Activated T-cell treated with anti-CD3 and anti-CD28 coated beads, Interleukin-2, amount 50 U/mL, for 48 hours (primary cell): ENCODE data around the gene PLXNA2.
A peak's percentile ranks its signal among the peaks of the same experiment; 100 is the strongest.

Experiments used
- DNase-seq, 2 experiments: peaks; one replicate each; pipeline ENCODE4 v3.0.0-alpha.2; 2020

The PLXNA2 gene

DNA sequence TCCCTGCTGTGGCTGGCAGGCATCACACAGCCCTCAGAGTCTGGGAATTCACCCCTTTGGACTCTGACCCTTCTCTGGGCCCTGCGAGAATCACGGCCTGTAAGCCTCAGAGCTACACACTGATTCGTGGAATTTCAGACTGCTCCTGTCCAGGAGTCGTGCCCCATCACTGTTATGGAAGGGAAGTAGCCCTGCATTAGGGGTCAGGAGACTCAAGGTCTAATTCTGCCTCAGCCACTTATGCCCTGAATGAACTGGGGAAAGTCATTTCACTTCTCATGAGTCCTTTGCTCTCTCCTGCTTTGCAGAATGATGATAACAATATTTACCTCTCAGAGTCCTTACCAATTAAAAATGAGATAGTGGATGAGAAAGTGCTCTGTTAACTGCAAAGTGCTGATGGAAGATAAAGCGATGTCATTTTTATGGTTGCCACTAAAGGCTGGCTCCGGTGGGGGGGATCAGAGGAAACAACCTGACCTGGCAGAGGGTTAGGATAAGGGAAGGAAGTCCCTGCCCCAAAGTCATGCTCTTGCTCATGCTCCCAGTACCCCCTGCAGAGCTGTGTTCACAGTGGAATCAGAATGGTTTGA, 184.7 kb downstream of the PLXNA2 start:
- no peak for DNase-seq

- no peak for DNase-seq
Observed at GRCh38 chr1:208058756-208059155, 185.4 kb downstream of the PLXNA2 start.

- DNase-seq, result no peak
Observed at GRCh38 chr1:208058267-208058666, 185.9 kb downstream of the PLXNA2 start.

DNA sequence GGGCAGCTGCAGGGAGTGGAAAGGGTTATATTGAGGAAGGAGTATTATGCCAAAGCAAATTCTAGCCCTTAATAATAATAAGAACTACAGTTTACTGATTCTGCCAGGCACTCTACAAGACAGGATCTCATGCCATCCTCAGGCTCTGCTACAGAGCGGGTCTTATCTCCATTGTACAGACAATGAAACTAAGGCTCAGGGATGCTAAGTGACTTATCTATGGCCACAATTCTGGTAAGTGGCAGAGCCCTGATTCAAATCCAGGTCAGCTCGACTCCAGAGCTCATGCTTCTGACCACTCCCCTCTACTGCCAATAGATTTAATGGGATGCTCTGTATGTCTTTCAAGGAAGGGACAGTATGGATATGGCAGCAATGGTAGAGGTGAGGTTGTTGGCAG, 187.1 kb downstream of the PLXNA2 start:
- no peak for DNase-seq

- no peak for DNase-seq
Observed at GRCh38 chr1:208055535-208055934, 188.6 kb downstream of the PLXNA2 start.

DNA sequence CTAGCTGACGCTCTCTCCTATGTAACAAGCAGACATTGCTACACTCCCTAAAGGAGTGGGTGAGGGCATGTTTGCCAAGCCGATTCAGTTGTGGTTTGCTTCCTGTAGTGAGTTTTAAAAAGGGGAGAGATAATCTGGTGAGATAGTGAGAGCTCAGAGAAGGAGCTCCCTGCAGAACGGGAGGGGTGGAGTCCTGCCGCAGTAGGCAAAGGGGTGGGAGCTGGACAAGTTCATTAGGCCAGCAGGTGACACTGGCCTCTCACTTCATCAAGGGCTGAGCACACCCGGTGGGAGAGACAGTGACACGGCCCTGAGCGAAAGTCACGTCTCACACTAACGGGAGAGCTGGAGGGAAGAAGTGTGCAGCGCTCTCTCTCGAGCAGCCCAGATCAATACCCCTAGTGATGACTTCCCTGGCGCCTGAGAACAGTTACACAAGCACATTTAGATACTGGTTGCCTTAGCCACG, 189.2 kb downstream of the PLXNA2 start:
- DNase-seq, result no peak

GRCh38 chr1:208054485-208054884, 189.7 kb downstream of the PLXNA2 start:
- no peak for DNase-seq

GRCh38 chr1:208053661-208054060, 190.5 kb downstream of the PLXNA2 start:
- DNase-seq, result no peak

DNA sequence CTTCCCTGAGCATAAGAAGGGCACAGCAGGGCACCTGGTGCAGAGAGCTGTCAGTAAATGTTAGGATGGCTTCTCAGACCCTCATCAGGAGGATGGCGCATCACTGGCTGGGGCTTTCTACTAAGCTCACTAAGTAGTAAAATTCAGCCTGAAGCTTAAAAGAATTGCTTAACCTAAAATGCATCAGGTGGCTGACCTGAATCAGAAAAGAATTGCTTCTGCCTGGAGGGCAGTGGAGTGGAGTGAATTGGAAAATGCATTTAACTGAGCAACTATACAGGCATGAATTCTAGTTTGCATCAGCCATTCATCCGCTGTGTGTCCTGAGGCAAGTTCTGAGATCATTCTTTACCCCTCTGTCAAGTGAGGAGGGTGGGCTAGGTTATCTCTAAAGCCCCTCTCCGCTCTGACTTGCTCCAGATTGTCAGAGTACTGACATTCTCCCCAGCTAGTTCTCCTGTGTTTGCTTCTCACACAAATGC, 191.2 kb downstream of the PLXNA2 start:
- DNase-seq, result no peak

DNA sequence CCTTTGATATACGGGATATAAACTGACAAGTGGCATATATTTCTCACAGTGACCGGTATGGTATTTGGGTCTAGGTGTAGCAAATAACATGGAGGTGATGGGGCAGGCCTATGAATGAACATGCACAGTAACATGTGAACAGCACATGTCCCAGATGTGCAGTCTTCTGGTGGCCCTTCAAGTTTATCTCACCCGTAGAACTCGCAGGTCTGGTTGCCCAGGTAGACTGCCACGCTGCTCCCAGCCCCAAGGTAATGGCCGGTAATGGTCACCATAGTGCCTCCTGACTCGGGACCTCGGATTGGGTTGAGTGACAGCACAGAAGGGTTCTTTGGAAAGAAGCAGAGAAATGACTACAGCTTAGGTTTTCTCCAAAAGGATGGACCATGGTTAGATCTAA, 192.0 kb downstream of the PLXNA2 start:
- no peak for DNase-seq

- DNase-seq, result no peak
Observed at GRCh38 chr1:208051651-208052050, 192.5 kb downstream of the PLXNA2 start.

- DNase-seq, result no peak
Observed at GRCh38 chr1:208048904-208049303, 195.3 kb downstream of the PLXNA2 start.

DNA sequence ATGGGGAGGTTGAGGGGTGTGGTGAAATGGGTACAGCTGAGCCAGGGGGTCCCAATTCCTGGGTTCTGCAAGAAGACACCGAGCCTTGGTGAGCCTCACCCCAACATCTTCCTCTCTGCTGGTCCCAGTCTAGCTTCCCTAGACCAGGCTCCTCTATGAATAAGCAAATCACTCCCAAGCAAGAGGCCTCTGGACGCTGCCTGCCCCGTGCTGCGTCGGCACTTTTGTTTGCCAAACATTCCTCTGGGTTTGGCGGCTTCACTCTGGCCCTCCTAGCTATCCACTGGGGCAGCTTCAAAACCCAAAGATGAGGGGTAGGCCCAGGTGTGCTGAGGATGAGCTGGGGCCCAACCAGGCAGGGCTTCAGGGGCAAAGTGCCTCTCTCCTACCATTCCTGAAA, 196.2 kb downstream of the PLXNA2 start:
- DNase-seq, result no peak

- DNase-seq, result no peak
Observed at GRCh38 chr1:208047476-208047934, 196.7 kb downstream of the PLXNA2 start.

DNA sequence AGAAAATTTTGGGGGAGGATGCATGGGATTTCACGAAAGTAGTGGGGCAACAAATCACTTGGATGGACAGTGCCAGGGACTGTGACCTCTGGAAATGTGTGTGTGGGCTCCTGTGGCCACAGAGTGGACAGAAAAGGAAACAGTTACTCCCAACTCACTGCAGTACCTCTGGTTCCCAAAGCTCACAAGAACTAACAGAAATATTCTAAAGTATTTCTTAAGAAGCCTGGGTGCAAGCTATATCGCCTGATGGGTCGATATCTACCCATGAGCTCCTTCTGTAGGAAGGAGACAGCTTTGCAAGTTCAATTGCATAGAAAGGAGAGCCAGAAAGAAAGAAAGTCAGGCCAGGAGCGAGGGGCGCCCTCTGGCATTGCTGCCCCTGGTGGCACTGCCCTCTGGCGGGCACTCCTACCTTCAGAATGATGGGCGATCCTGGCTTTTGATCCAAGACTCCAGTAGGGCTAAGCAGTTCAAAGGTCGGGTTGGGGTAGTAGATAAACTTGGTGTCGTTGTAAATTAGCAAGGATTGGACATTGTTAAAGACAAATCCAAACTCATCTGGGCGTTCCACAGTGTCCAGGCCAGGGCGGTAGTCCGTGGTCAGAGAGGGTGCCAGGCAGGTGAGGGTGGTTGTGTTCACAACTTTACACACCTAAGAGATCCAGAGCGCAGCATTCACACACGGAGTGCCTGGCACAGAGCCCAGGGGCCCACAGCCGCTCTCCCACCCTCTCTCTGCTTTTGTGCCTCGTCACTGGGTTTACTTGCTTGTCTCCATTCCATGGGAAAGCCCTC, 198.5 kb downstream of the PLXNA2 start:
- no peak for DNase-seq

GRCh38 chr1:208044589-208045462, 199.4 kb downstream of the PLXNA2 start:
- peak in 1 of 2 experiments; percentile 20 for DNase-seq

- DNase-seq, result no peak
Observed at GRCh38 chr1:208043691-208044181, 200.4 kb downstream of the PLXNA2 start.

DNA sequence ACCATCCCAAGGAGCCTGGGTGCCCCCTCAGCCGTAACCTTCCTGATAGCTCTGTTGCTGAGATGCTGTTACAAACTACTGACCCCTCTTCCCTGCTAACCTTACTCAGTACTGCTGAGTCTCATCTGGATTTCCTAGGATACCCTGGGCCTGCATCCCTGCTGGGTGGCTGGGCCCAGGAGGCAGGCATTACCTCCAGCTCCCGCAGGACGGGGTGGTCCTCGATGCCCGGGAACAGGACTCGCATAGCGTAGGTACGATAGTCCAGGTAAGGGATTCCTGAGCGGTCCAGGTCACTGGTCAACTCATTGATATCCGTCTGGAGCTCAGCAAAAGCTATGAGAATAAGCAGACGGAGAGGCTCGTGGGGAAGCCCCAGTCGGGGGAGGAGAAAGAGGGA, 201.3 kb downstream of the PLXNA2 start:
- DNase-seq, result no peak

DNA sequence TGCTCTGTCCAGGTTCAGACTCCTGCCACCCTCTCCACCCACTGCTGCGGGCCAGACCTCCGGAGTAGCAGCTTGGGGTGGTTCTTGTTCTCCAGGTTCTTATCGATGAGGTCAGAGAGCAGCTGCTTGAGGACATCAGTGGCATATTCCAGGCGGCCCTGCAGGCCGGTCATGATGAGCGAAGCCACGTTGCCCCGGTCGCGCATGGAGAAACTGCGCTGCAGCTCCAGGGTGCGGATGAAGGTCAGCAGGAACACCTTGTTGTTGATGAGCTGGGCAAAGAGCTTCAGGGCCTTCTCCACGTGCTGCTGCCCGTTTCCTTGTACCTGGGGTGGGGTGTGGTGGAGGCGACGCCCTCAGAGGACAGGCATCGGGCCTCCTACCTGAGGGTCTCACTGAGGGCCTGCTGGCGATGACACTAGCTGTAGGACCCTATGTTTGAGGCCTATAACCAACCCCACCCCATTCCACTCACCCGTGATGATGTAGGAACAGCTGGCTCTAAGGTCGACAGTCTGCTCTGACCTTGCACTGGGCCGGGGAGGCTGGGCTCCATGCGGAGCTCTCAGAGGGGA, 202.1 kb downstream of the PLXNA2 start:
- no peak for DNase-seq

DNA sequence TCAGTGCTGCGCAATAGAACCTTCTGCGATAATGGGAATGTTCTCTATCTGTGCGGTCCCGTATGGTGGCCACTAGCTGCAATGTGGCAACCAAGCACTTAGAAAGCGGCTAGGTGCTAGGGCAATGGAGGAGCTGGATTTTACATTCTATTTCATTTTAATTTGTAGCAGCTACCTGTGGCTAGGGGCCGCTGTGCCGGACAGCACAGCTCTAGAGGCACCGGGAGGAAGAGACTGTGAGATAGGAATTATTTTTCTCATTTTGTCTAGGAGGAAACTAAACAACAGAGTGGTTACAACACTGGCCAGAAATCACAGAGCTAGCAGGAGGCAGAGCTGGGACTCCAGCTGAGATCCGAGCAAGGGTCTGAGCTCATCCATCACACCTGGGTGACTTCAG, 202.7 kb downstream of the PLXNA2 start:
- DNase-seq, result no peak

DNA sequence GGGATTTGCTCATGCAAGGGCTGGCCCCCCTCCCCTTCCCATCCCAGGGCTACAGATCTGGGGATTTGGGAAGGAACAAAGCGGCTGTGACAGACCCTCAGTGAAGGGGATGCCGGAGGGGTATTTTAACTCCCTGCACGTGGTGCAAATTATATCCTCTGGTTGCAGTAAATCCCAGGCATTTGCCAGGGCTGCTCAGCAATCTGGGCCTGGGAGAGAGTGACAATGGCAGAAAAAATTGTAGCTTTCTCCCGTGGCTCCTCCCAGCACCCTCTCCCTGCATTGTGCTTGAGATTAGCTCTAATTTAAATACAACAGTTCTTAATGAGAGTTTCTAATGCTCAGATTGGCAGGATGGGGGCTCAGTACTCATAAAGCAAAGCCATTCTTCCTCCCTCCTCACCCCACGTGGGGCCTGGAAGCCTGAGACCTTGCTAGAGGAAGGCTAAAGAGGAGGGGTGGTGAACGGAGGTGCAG, 203.3 kb downstream of the PLXNA2 start:
- no peak for DNase-seq

- no peak for DNase-seq
Observed at GRCh38 chr1:208039536-208040332, 204.4 kb downstream of the PLXNA2 start.
